ENCODE results near the gene PAK5.

GRCh38 chr20:9615118-9615517 is 223.8 kb downstream of the PAK5 start:
- no peak for TF ChIP-seq POLR2A (IDR thresholded peaks at IDR 0.05; ENCODE audit: low read depth, low read length)
- no peak for TF ChIP-seq TAF1 (IDR thresholded peaks at IDR 0.05; ENCODE audit: borderline replicate concordance, low read depth, low read length)
- TF ChIP-seq POLR2AphosphoS5 (IDR thresholded peaks at IDR 0.05; ENCODE audit: low read depth, low read length), result no peak
